GM21526 (cell line): ENCODE measurements around the gene KCTD17.

Experiments
- ATAC-seq: cut with Tn5 transposase; IDR thresholded peaks from one replicate; pipeline ENCODE4 v1.9.1; 2021; ENCODE audit warnings: moderate library complexity; ENCODE audit not compliant: unreplicated experiment, low FRiP score

KCTD17 gene

GRCh38 chr22:37019309-37020191, 32.0 kb upstream of the KCTD17 start, which contains the start of the genes MPST and TST:
Gene MPST, plus strand, starts transcription at chr22:37019742. Its CDS starts 95 bp downstream, at chr22:37019837.
Gene TST, minus strand, starts transcription at chr22:37019447. Its CDS starts 715 bp downstream, at chr22:37018732.
- ATAC-seq = no peak

DNA sequence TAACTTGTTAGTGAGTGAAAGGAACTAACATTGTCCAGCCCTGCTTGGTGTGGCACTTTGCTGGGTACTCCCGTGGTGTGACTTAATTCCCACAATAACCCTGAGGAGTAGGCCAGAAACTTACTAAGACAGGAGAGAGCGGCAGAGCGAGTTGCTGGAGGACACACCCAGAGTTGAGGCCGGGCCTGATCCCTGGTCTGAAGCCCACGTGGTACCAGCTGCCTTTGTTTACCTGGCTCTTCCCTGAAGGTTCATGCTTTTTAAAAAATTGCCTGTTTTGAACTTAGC, 31.4 kb upstream of the KCTD17 start:
- no peak for ATAC-seq

GRCh38 chr22:37021041-37021440, 30.5 kb upstream of the KCTD17 start:
- no peak for ATAC-seq

- ATAC-seq = no peak
These were observed 29.6 kb upstream of the KCTD17 start for GRCh38 chr22:37021710-37022482.

DNA sequence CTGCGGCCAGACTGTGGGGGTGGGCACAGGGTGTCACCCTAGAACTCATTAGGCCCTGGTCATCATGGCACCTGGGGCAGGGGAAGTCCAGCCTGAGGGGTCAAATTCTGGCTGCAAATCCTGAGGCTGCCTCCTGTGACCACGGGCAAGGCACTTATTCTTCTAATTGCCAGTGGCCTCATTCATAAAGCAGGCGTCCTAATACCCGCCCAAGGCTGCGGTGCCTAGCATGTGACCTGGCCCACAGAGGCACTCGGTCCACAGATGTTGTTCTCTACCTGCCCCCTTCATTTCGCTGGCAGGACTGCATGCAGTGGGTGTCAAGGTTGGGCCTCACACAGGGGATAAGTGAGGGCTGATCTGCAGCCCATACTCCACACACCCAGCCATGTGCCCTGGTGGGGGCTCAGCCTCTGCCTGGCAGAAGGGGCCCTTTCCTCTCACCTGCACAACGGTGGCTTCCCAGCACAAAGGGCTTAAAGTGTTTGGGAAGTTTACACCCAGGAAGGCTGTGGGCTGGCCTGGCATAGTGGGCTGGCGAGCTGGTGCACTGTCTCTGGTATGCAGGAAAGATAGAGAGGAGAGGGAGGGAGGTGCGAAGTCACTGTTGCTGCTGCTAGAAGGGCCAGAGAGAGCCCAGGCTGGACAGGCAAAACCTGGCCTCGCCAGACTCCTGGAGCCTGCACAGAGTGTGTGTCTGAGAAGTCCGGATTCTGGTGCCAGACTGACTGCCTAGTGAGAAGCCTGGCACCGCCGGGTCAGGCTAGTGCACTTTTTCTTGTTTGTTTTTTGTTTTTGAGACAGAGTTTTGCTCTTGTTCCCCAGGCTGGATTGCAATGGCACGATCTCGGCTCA, 28.8 kb upstream of the KCTD17 start:
- ATAC-seq = no peak

- ATAC-seq = no peak
These were observed 27.7 kb upstream of the KCTD17 start for GRCh38 chr22:37023743-37024338.

DNA sequence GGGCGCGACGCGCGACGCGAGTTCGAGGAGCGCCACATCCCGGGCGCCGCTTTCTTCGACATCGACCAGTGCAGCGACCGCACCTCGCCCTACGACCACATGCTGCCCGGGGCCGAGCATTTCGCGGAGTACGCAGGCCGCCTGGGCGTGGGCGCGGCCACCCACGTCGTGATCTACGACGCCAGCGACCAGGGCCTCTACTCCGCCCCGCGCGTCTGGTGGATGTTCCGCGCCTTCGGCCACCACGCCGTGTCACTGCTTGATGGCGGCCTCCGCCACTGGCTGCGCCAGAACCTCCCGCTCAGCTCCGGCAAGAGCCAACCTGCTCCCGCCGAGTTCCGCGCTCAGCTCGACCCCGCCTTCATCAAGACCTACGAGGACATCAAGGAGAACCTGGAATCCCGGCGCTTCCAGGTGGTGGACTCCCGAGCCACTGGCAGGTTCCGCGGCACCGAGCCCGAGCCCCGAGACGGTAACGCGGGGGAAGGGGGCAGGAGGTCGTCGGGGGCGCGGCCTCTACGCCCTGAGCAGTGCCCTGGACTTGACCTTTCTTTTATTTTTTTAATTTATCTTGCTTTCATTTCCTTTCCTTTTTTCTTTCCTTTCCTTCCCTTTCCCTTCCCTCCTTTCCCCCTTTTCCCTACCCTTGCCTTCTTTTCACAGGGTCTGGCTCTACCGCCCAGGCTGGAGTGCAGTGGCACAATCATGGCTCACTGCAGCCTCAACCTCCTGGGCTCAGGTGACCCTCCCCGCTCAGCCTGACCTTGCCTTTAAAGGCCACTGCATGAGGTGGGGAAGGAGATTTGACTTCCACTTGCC, 27.0 kb upstream of the KCTD17 start:
- no peak for ATAC-seq

DNA sequence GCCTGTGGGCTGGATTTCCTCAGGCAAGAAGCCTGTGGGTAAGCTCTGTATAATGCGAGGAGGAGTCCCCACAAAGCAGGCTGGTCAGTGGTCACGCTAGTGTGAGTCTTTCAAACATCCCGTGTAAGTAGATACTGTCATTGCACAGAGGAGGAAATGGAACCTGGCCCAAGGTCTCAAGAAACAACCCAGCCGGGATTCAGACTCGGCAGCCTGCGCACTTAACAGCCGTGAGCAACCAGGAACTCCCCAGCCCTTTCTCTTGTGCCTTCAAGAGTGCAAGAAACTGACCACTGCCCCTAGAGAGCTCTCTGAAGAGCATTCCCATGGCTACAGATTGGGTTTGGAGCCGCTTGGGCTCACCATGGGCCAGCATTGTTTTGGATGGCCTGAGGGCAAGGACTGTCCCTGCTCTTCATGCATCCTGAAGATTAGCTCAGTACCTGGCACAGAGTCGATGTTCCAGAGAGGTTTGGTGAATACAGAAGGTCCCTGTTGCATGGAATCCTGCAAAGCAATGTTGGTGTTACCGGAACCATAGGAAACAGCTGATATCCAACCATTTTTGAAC, 26.0 kb upstream of the KCTD17 start:
- no peak for ATAC-seq

DNA sequence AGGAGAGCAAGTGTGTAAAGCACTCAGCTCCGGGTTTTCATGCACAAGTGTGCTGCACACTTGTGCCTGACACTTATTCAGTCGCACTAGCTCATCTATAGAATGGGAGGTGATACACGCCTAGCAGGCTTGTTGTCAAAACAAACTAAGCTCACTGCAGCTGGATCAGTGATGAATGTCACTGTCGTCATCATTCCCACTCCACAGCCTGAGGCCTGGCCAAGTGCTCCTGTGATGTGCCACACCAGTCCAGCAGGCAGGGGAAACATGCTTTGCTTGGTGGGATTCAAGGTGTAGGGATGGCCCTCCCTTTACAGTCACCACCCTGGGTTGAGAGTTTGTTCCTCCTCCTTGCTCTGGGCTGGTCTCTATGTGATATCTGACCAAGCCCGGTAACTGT, 25.2 kb upstream of the KCTD17 start:
- no peak for ATAC-seq

GRCh38 chr22:37027556-37027955, 24.0 kb upstream of the KCTD17 start:
- no peak for ATAC-seq

DNA sequence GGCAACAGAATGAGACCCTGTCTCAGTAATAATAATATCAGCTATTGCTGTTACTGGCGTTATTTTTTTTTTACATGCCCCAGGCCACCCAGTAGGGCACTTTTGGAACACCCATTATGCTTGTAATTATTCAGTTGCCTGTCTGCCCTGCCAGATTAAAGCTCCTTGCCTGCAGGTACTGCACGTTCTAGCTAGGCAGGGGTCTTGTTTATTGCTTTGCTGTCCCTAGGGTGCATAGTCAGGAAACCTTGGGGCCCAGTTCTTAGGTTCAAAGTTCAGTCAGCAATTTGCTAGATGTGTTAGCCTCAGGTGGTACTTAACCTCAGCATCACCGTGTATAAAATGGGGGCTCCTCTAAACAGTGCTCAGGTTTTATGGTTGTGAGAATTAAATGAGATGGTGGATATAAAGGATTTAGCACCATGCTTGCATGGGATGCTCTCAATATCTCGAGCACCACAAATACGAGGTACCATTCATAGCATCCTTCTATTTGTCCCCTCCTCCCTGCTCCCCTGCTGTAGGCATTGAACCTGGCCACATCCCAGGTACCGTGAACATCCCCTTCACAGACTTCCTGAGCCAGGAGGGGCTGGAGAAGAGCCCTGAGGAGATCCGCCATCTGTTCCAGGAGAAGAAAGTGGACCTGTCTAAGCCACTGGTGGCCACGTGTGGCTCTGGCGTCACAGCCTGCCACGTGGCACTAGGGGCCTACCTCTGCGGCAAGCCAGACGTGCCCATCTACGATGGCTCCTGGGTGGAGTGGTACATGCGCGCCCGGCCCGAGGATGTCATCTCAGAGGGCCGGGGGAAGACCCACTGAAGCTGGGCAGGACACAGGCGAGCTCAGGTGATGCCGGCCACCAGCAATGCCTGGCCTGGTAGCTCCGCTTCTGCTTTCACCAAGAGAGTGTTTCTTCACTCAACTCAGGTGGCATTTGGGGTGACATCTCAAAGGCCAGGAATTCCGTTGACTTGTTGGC, 22.6 kb upstream of the KCTD17 start:
- no peak for ATAC-seq

GRCh38 chr22:37030560-37031281, 20.8 kb upstream of the KCTD17 start:
- ATAC-seq = no peak

DNA sequence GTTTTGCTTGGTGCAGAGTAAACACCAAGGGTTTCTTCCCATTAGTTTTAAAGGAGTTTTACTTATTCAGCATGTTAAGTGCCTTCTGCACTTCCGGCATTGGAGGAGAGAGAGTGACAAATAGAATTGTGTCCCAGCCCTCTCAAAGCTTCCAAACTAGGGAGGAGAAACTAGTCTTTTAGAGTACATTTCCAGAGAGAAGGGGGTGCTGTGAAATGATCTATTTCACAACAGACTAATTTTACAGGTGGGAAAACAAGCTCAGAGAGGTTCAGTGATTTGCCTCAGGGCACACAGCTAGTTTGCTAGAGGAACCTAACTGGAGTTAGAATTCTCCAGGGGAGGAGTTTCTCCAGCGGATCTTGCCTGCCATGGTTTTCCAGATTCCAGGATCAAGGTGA, 19.4 kb upstream of the KCTD17 start:
- no peak for ATAC-seq

DNA sequence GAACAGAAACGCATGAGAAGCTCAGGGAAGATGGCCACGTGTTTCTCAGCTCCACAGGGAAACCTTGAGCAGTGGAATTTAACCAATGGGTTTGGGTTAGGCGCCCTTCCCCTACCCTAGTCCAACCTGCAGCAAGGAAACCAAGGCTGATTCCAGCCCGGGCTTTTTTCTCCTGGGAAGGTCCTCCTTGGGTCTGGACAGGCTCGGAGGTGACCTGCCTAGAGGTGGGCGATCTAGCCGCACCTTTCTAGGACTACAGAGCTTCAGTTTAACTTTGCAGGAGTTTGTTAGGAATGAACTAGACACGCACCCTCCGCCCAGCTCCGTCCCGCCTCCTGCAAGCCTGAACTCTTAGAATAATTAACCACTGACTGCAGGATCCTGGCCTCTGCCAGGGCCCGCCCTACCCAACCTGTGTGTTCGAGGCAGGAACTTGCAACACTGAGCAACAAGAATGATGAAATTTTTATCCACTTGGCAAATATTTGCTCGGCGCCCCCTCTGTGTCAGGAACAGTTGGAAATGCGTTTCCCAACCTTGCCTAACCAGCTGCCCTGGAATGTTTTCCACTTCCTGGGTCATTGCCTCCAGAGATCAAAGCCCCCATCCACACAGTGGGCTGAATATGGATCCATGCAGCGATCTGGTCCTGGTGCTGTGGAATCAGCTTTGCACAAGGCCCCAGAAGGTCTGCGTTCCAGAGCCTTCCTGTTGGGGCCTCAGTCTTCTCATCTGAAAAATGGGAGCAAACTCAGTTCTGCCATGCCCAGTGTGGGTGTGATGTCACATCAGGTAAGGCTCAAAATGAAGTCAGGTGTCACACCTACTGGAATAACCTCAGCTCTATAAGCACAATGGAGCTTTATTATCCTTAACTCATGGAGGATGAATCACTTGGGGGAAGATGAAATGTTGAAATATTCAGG, 18.7 kb upstream of the KCTD17 start:
- no peak for ATAC-seq

- no peak for ATAC-seq
These were observed 17.7 kb upstream of the KCTD17 start for GRCh38 chr22:37033605-37034430.
